H1 (cell line): ENCODE measurements around the gene TSKU.

Experiments
- BCL11A ChIP-seq, 2 experiments: IDR thresholded peaks; one replicate each; pipeline ENCODE4 v1.6.1; 2011; ENCODE audit warnings: low read depth in 2 of 2, low read length in 2 of 2, mild to moderate bottlenecking in 2 of 2
- CEBPB ChIP-seq: IDR thresholded peaks from 2 replicates; pipeline ENCODE4 v1.6.1; 2012; ENCODE audit warnings: low read depth, low read length
- CTCF ChIP-seq, 3 experiments: IDR thresholded peaks; 1 replicate in 2 of 3; 2 replicates in 1 of 3; pipeline versions ENCODE4 v1.5.1 to v1.6.1; 2011; ENCODE audit warnings: low read length in 3 of 3, mild to moderate bottlenecking in 3 of 3, inconsistent platforms in 2 of 3, low read depth in 1 of 3, moderate library complexity in 1 of 3; ENCODE audit not compliant: insufficient read depth in 1 of 3; ENCODE audit errors: control extremely low read depth in 1 of 3
- EZH2 ChIP-seq: fragments of 200-600 bp; sonication (generic); IDR thresholded peaks from 2 replicates; pipeline ENCODE4 v1.7.1; 2012; ENCODE audit warnings: low read depth, mild to moderate bottlenecking, moderate library complexity, low read length, inconsistent platforms; ENCODE audit not compliant: severe bottlenecking
- HDAC2 ChIP-seq, 2 experiments: fragments of 300-600 bp in 1 of 2; sonication (generic) in 1 of 2; IDR thresholded peaks; 2 replicates each; pipeline ENCODE4 v1.6.1; 2011 to 2012; ENCODE audit warnings: low read depth in 2 of 2, low read length in 2 of 2, mild to moderate bottlenecking in 2 of 2, moderate library complexity in 2 of 2, borderline replicate concordance in 1 of 2, inconsistent platforms in 1 of 2
- POLR2A ChIP-seq, 2 experiments: IDR thresholded peaks; 1 replicate in 1 of 2; 2 replicates in 1 of 2; pipeline ENCODE4 v1.6.1; 2011; ENCODE audit warnings: low read depth in 2 of 2, low read length in 2 of 2, mild to moderate bottlenecking in 2 of 2; ENCODE audit errors: control extremely low read depth in 1 of 2
- POLR2AphosphoS5 ChIP-seq: IDR thresholded peaks from 2 replicates; pipeline ENCODE4 v1.6.1; 2011; ENCODE audit warnings: low read depth, low read length
- RFX5 ChIP-seq: IDR thresholded peaks from 2 replicates; pipeline ENCODE4 v1.6.1; 2011; ENCODE audit warnings: low read depth, low read length, improper control_type of control experiment, borderline replicate concordance
- TAF1 ChIP-seq: IDR thresholded peaks from 2 replicates; pipeline ENCODE4 v1.6.1; 2011; ENCODE audit warnings: mild to moderate bottlenecking, low read depth, low read length
- USF2 ChIP-seq: IDR thresholded peaks from 2 replicates; pipeline ENCODE4 v1.6.1; 2011; ENCODE audit warnings: low read length, improper control_type of control experiment
- ZNF274 ChIP-seq: IDR thresholded peaks from 2 replicates; pipeline ENCODE4 v1.7.0; 2012; ENCODE audit warnings: low read length, borderline replicate concordance; ENCODE audit errors: extremely low read depth

DNA sequence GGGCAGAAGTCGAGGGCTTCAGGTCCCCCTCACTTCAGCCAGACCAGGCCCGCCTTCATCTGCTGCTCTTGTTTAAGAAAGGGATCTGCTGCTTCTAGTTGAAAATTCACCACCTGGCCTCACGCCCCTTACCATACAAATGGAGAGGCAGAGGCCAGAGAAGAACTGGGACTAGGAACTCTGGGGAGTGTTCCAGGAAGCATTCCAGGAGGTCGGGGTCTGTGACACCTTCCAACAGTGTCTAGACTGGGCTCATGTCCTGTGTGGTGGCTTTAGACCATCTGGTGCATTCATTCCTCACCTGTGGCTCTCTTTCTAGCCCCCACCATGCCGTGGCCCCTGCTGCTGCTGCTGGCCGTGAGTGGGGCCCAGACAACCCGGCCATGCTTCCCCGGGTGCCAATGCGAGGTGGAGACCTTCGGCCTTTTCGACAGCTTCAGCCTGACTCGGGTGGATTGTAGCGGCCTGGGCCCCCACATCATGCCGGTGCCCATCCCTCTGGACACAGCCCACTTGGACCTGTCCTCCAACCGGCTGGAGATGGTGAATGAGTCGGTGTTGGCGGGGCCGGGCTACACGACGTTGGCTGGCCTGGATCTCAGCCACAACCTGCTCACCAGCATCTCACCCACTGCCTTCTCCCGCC, 12.3 kb downstream of the TSKU start:
- no peak for TF ChIP-seq USF2
- TF ChIP-seq CTCF (IDR thresholded peaks at IDR 0.05; ENCODE audit: control extremely low read depth in 1 of 3, insufficient read depth in 1 of 3, low read depth in 1 of 3, low read length in 3 of 3), result no peak
- TF ChIP-seq ZNF274, result no peak
- no peak for TF ChIP-seq HDAC2 (IDR thresholded peaks at IDR 0.05; ENCODE audit: borderline replicate concordance in 1 of 2, low read depth in 2 of 2, low read length in 2 of 2)
- TF ChIP-seq EZH2, result no peak
- no peak for TF ChIP-seq POLR2AphosphoS5
- TF ChIP-seq POLR2A (IDR thresholded peaks at IDR 0.05; ENCODE audit: control extremely low read depth in 1 of 2, low read depth in 2 of 2, low read length in 2 of 2), result no peak
- no peak for TF ChIP-seq RFX5
- no peak for TF ChIP-seq BCL11A (IDR thresholded peaks at IDR 0.05; ENCODE audit: low read depth in 2 of 2, low read length in 2 of 2)
- TF ChIP-seq TAF1, result no peak
- TF ChIP-seq CEBPB, result no peak
